ENCODE measurements around the gene CCR9. TPM values are rescaled to one million over a fixed set of nuclear protein-coding genes. Genes with fewer than 3 reads are reported as not detected.

Gene CCR9
- total RNA-seq, 1 experiment from 2014 or later, result not detected

DNA sequence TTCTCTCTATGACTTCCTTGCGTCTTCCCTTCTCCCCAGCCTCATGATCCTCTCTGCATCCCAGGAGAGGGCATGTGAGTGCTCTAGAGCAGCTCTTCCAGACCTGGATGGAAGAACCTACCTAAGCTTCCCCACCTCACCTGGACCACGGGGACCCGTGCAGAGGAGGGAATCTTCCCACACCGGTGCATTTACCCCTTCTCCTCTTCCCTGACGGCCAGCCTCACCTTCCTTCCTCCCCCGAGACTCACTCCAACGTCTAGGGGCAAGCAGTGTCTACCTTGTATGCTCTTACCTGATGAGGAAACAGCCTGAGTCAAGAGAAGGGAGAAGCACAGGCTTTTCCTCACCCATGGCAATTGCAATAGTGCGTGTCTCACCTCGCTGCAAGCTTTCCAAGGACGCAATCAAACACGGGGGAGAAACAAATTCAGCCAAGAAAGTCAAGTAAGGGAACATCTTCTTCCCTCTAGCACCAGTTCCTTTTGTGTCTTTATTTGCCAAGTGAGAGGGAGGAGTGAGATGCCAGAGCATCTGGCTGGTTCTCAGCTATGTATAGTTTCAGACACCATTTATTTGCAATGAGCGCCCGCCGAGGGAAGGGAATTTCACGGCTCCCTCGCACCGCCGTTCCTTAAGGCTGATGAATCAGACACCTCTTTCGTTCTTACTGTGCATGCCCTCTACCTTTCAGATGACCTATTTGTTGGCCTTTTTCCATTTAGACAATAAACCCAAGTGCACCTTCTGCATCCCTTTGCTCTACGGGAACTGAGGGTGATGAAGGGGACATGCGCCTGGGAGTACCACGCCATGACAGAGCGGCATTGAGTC, 1.8 kb upstream of the CCR9 start:
- ATAC-seq (no peak), DNase-seq (ENCODE audit: low read depth, low spot score) (no peak)
- no peak overlapping the region for H3K4me3 ChIP-seq (replicated peaks in 1 of 2; ENCODE audit: low read depth in 1 of 2, low read length in 2 of 2)
- BruUV-seq (replicated peaks), result no TSS peak
- intact Hi-C loops (cut with micrococcal nuclease), result no loop called here
- no peaks in the 10 kb centered on the region for H4K20me1 ChIP-seq (ENCODE audit: insufficient read depth)
- no peak overlapping the region for H3K4me2 ChIP-seq (ENCODE audit: low read length)
- ChIA-PET POLR2A (no interaction called here), CTCF (no interaction called here), RAD21 (ENCODE audit: low non-redundant PET in 1 of 2, low total read pairs in 2 of 2, uncharacterized antibody in 2 of 2, unreplicated experiment in 2 of 2) (no interaction called here)
- H3K4me1 ChIP-seq (ENCODE audit: control insufficient read depth in 1 of 2, insufficient read depth in 2 of 2, low read length in 2 of 2), result peaks cover 2 to 12% of the 10 kb centered on the region in 2 experiments; a peak in 2 of 4 replicates
- H3K9ac ChIP-seq (ENCODE audit: low read length), result no peak overlapping the region
- H3K79me2 ChIP-seq (ENCODE audit: insufficient read depth, low read length), result no peaks in the 10 kb centered on the region
- H3K9me3 ChIP-seq (ENCODE audit: control insufficient read depth in 1 of 2, insufficient read depth in 1 of 2, low read depth in 1 of 2, low read length in 2 of 2), result no peaks in the 10 kb centered on the region
- no peak overlapping the region for H2AFZ ChIP-seq (ENCODE audit: low read depth, low read length, poor library complexity, severe bottlenecking)
- no peaks in the 10 kb centered on the region for H3K36me3 ChIP-seq (ENCODE audit: control insufficient read depth in 1 of 2, insufficient read depth in 2 of 2, low read length in 2 of 2)
- TF ChIP-seq POLR2A (IDR thresholded peaks at IDR 0.05; ENCODE audit: borderline replicate concordance, extremely low read depth, insufficient read depth, insufficient read length) (no peak), CBX3 (IDR thresholded peaks at IDR 0.05; ENCODE audit: low read depth) (no peak), ZFX (IDR thresholded peaks at IDR 0.05) (no peak), FOSL1 (IDR thresholded peaks at IDR 0.05; ENCODE audit: low read depth) (no peak), YY1 (IDR thresholded peaks at IDR 0.05; ENCODE audit: extremely low read depth, insufficient replicate concordance, low read depth, low read length) (no peak), SP1 (IDR thresholded peaks at IDR 0.05; ENCODE audit: low read depth) (no peak), MAX (IDR thresholded peaks at IDR 0.05) (no peak), ZBTB33 (IDR thresholded peaks at IDR 0.05; ENCODE audit: extremely low read depth, insufficient replicate concordance, low read length) (no peak), SIN3A (IDR thresholded peaks at IDR 0.05; ENCODE audit: low read depth) (no peak), CEBPB (IDR thresholded peaks at IDR 0.05; ENCODE audit: low read depth) (no peak), EZH2phosphoT487 (IDR thresholded peaks at IDR 0.05; ENCODE audit: borderline replicate concordance) (no peak), ZNF274 (IDR thresholded peaks at IDR 0.05; ENCODE audit: low read depth, low read length) (no peak), JUND (IDR thresholded peaks at IDR 0.05) (no peak)
- H3K27ac ChIP-seq (ENCODE audit: low read depth, low read length), result no peak overlapping the region
- H3K27me3 ChIP-seq (ENCODE audit: insufficient read depth, low read length), result no peaks in the 10 kb centered on the region
- H3K9me2 ChIP-seq (ENCODE audit: insufficient read depth), result no peaks in the 10 kb centered on the region

Data from HCT116 (cell line).